ENCODE data around the gene CD93.

GRCh38 chr20:23087587-23088251, 1.6 kb upstream of the CD93 start:
- TF ChIP-seq POLR2AphosphoS5 (IDR thresholded peaks at IDR 0.05; ENCODE audit: low read depth, low read length) (no peak), SIN3A (IDR thresholded peaks at IDR 0.05; ENCODE audit: borderline replicate concordance, insufficient read depth, low read length) (no peak), TAF1 (IDR thresholded peaks at IDR 0.05; ENCODE audit: borderline replicate concordance, insufficient read depth, low read length) (no peak), REST (IDR thresholded peaks at IDR 0.05; ENCODE audit: insufficient read depth in 1 of 2, low read depth in 2 of 2, low read length in 2 of 2) (no peak), FOXP2 (optimal IDR thresholded peaks at IDR 0.05; ENCODE audit: borderline replicate concordance, extremely low read depth, extremely low read length, insufficient read depth) (no peak)
